Amygdala (tissue), 56 donors: ENCODE measurements around the gene CHEK2.
"Not testable (repeated sequence)": the region's sequence is repeated elsewhere in the genome, so short reads cannot be mapped to it uniquely, and the experiment has no call there.

Experiments used
- DNase-seq, 56 donors: peaks; one replicate each; lab custom pipeline; 2025; lab: John Stamatoyannopoulos, UW

Gene CHEK2

GRCh38 chr22:28741785-28742561, at the start of gene CHEK2, which contains the start of gene HSCB:
TSS of gene CHEK2 (minus strand) at chr22:28741820. CDS start at chr22:28734721, 7,099 bp downstream.
TSS of gene HSCB (plus strand) at chr22:28742039. CDS start at chr22:28742096, 57 bp downstream.
- peak; percentile 29 to 99 (median 96) for DNase-seq

- DNase-seq, result no peak
Observed at GRCh38 chr22:28791124-28791523, 49.5 kb upstream of the CHEK2 start.

- DNase-seq, result no peak
Observed at GRCh38 chr22:28788601-28789000, 47.0 kb upstream of the CHEK2 start.

- no peak for DNase-seq
Observed at GRCh38 chr22:28783786-28784671, 42.4 kb upstream of the CHEK2 start.

- DNase-seq, result no peak
Observed at GRCh38 chr22:28780296-28780695, 38.7 kb upstream of the CHEK2 start.

- no peak for DNase-seq
Observed at GRCh38 chr22:28779833-28780232, 38.2 kb upstream of the CHEK2 start.

GRCh38 chr22:28774378-28774777, 32.8 kb upstream of the CHEK2 start:
- no peak for DNase-seq

GRCh38 chr22:28773461-28773867, 31.8 kb upstream of the CHEK2 start:
- no peak for DNase-seq

- peak; percentile 51 to 97 (median 90) for DNase-seq
Observed at GRCh38 chr22:28772633-28773460, 31.2 kb upstream of the CHEK2 start, which contains the start of gene CCDC117. TSS of gene CCDC117 (plus strand) at chr22:28772695. CDS start at chr22:28772850, 155 bp downstream.

GRCh38 chr22:28771195-28771791, 29.7 kb upstream of the CHEK2 start:
- DNase-seq, result no peak

GRCh38 chr22:28769394-28770085, 27.9 kb upstream of the CHEK2 start:
- no peak for DNase-seq

- DNase-seq, result no peak
Observed at GRCh38 chr22:28768701-28769393, 27.2 kb upstream of the CHEK2 start.

GRCh38 chr22:28766628-28767027, 25.0 kb upstream of the CHEK2 start:
- no peak for DNase-seq

- DNase-seq, result not testable (repeated sequence)
Observed at GRCh38 chr22:28762000-28762399, 20.4 kb upstream of the CHEK2 start.

- no peak for DNase-seq
Observed at GRCh38 chr22:28761449-28761755, 19.8 kb upstream of the CHEK2 start.

- no peak for DNase-seq
Observed at GRCh38 chr22:28759861-28760560, 18.4 kb upstream of the CHEK2 start.

- DNase-seq, result not testable (repeated sequence)
Observed at GRCh38 chr22:28754512-28754911, 12.9 kb upstream of the CHEK2 start.

- DNase-seq, result no peak
Observed at GRCh38 chr22:28750471-28750881, 8.9 kb upstream of the CHEK2 start.
